ENCODE data around the gene OR51B4. TPM values are rescaled to one million over a fixed set of nuclear protein-coding genes. Genes with fewer than 3 reads are reported as not detected.

OR51B4 gene
- total RNA-seq, 1 experiment from 2014 or later, result 43.7 TPM

DNA sequence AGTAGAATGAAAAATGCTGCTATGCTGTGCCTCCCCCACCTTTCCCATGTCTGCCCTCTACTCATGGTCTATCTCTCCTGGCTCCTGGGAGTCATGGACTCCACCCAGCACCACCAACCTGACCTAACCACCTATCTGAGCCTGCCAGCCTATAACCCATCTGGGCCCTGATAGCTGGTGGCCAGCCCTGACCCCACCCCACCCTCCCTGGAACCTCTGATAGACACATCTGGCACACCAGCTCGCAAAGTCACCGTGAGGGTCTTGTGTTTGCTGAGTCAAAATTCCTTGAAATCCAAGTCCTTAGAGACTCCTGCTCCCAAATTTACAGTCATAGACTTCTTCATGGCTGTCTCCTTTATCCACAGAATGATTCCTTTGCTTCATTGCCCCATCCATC is 17.1 kb downstream of the OR51B4 start:
- Histone ChIP-seq H3K79me2 (ENCODE audit: insufficient read depth, low read length) (no peaks in the 10 kb centered on the region), H2AFZ (ENCODE audit: low read depth, low read length, poor library complexity, severe bottlenecking) (no peak overlapping the region), H3K9me3 (ENCODE audit: control insufficient read depth in 1 of 2, insufficient read depth in 1 of 2, low read depth in 1 of 2, low read length in 2 of 2) (no peaks in the 10 kb centered on the region), H3K4me1 (ENCODE audit: control insufficient read depth in 1 of 2, insufficient read depth in 2 of 2, low read length in 2 of 2) (peaks cover 18 to 29% of the 10 kb centered on the region in 2 experiments), H3K4me3 (replicated peaks in 1 of 2; ENCODE audit: low read depth in 1 of 2, low read length in 2 of 2) (no peak overlapping the region), H4K20me1 (ENCODE audit: insufficient read depth) (no peaks in the 10 kb centered on the region), H3K4me2 (ENCODE audit: low read length) (no peak overlapping the region), H3K9me2 (ENCODE audit: insufficient read depth) (no peaks in the 10 kb centered on the region), H3K27ac (ENCODE audit: low read depth, low read length) (no peak overlapping the region), H3K27me3 (ENCODE audit: insufficient read depth, low read length) (no peaks in the 10 kb centered on the region), H3K36me3 (ENCODE audit: control insufficient read depth in 1 of 2, insufficient read depth in 2 of 2, low read length in 2 of 2) (no peaks in the 10 kb centered on the region), H3K9ac (ENCODE audit: low read length) (no peak overlapping the region)
- ChIA-PET CTCF (no interaction called here), RAD21 (ENCODE audit: low non-redundant PET in 1 of 2, low total read pairs in 2 of 2, uncharacterized antibody in 2 of 2, unreplicated experiment in 2 of 2) (no interaction called here), POLR2A (no interaction called here)
- DNase-seq (ENCODE audit: low read depth, low spot score) (no peak), ATAC-seq (no peak)
- BruUV-seq (replicated peaks), result no TSS peak
- intact Hi-C loops (cut with micrococcal nuclease), result no loop called here
- TF ChIP-seq FOSL1 (IDR thresholded peaks at IDR 0.05; ENCODE audit: low read depth), result no peak
- TF ChIP-seq EGR1 (IDR thresholded peaks at IDR 0.05; ENCODE audit: low read depth), result no peak
- TF ChIP-seq ZNF274 (IDR thresholded peaks at IDR 0.05; ENCODE audit: low read depth, low read length), result no peak
- no peak for TF ChIP-seq SP1 (IDR thresholded peaks at IDR 0.05; ENCODE audit: low read depth)
- TF ChIP-seq RAD21 (IDR thresholded peaks at IDR 0.05; ENCODE audit: low read depth), result no peak
- no peak for TF ChIP-seq CBX3 (IDR thresholded peaks at IDR 0.05; ENCODE audit: low read depth)
- no peak for TF ChIP-seq ELF1 (IDR thresholded peaks at IDR 0.05; ENCODE audit: borderline replicate concordance, low read depth)
- TF ChIP-seq SRF (IDR thresholded peaks at IDR 0.05; ENCODE audit: low read depth), result no peak
- TF ChIP-seq REST (IDR thresholded peaks at IDR 0.05; ENCODE audit: low read depth), result no peak
- no peak for TF ChIP-seq ZFX (IDR thresholded peaks at IDR 0.05)
- TF ChIP-seq YY1 (IDR thresholded peaks at IDR 0.05; ENCODE audit: extremely low read depth, insufficient replicate concordance, low read depth, low read length), result no peak
- no peak for TF ChIP-seq POLR2A (IDR thresholded peaks at IDR 0.05; ENCODE audit: borderline replicate concordance, extremely low read depth, insufficient read depth, insufficient read length)
- no peak for TF ChIP-seq POLR2AphosphoS5 (IDR thresholded peaks at IDR 0.05; ENCODE audit: low read depth, low read length)
- TF ChIP-seq EZH2phosphoT487 (IDR thresholded peaks at IDR 0.05; ENCODE audit: borderline replicate concordance), result no peak
- no peak for TF ChIP-seq ZBTB33 (IDR thresholded peaks at IDR 0.05; ENCODE audit: extremely low read depth, insufficient replicate concordance, low read length)
- TF ChIP-seq SIN3A (IDR thresholded peaks at IDR 0.05; ENCODE audit: low read depth), result no peak
